Astrocyte of the spinal cord (primary cell): ENCODE results near the gene GLIPR2.
A peak's percentile ranks its signal among the peaks of the same experiment; 100 is the strongest.

Experiments used
- DNase-seq: peaks from one replicate; pipeline ENCODE4 v3.0.0; 2011; ENCODE audit warnings: low read depth, low spot score
- H3K4me3 ChIP-seq: 2 replicates; pipeline ENCODE4 v1.5.1; 2011; ENCODE audit warnings: low read depth, mild to moderate bottlenecking, low read length, moderate library complexity
- CTCF ChIP-seq: IDR thresholded peaks from 2 replicates; pipeline ENCODE4 v1.5.1; 2012; ENCODE audit warnings: low read depth, mild to moderate bottlenecking, low read length, inconsistent platforms
- in situ Hi-C: cut with HindIII; loops from 2 replicates; pipeline ENCODE4 v1.10.0; 2017; ENCODE audit warnings: low sequenced_read_pairs

GLIPR2 gene

GRCh38 chr9:36191686-36192085 is 55.2 kb downstream of the GLIPR2 start:
- H3K4me3 ChIP-seq, result peak overlapping the region; percentile 64
- no peak for TF ChIP-seq CTCF
- in situ Hi-C loops, result no loop called here
- DNase-seq, result no peak

- DNase-seq, result no peak
- in situ Hi-C loops, result no loop called here
- no peak for TF ChIP-seq CTCF
- peak overlapping the region; percentile 64 for H3K4me3 ChIP-seq
Measured at GRCh38 chr9:36192196-36192595, 55.7 kb downstream of the GLIPR2 start.

GRCh38 chr9:36193023-36193422 is 56.5 kb downstream of the GLIPR2 start:
- in situ Hi-C loops, result no loop called here
- TF ChIP-seq CTCF, result no peak
- no peak for DNase-seq
- H3K4me3 ChIP-seq, result peak overlapping the region; percentile 64

GRCh38 chr9:36194326-36195000 is 57.9 kb downstream of the GLIPR2 start:
- in situ Hi-C loops, result no loop called here
- DNase-seq, result peak; percentile 26
- TF ChIP-seq CTCF, result no peak
- no peak overlapping the region for H3K4me3 ChIP-seq

GRCh38 chr9:36204906-36205547 is 68.5 kb downstream of the GLIPR2 start:
- peak; percentile 39 for TF ChIP-seq CTCF
- in situ Hi-C loops, result no loop called here
- no peak for DNase-seq

GRCh38 chr9:36207016-36207415 is 70.5 kb downstream of the GLIPR2 start:
- DNase-seq, result peak; percentile 43
- TF ChIP-seq CTCF, result no peak
- in situ Hi-C loops, result no loop called here
- no peak overlapping the region for H3K4me3 ChIP-seq

More at GRCh38 chr9:36204906-36205547, 68.5 kb downstream of the GLIPR2 start:
- H3K4me3 ChIP-seq, result no peak overlapping the region
